Stimulated activated CD4-positive, alpha-beta T cell treated with anti-CD3 and anti-CD28 coated beads, Interleukin-1b, Interleukin-23, amount 100 ng/mL, for 48 hours (primary cell): Measurements from ENCODE around the gene PTGES3.
"Not testable (repeated sequence)": the region's sequence is repeated elsewhere in the genome, so short reads cannot be mapped to it uniquely, and the experiment has no call there.

Experiments used
- DNase-seq: peaks from one replicate; pipeline ENCODE4 v3.0.0-alpha.2; 2020

Gene PTGES3

GRCh38 chr12:56704522-56704921 is 16.4 kb upstream of the PTGES3 start:
- not testable (repeated sequence) for DNase-seq

- DNase-seq: no peak
These were observed 11.1 kb upstream of the PTGES3 start for GRCh38 chr12:56699020-56699661.

GRCh38 chr12:56695327-56696101 is 7.4 kb upstream of the PTGES3 start:
- DNase-seq: no peak

GRCh38 chr12:56694161-56694560 is 6.1 kb upstream of the PTGES3 start:
- DNase-seq: no peak

GRCh38 chr12:56688846-56689109 is 694 bp upstream of the PTGES3 start:
- DNase-seq: no peak

- DNase-seq: peak; percentile 56
These were observed 608 bp downstream of the PTGES3 start for GRCh38 chr12:56687223-56688128.

- DNase-seq: no peak
These were observed 3.2 kb downstream of the PTGES3 start for GRCh38 chr12:56684745-56685359.

GRCh38 chr12:56682323-56682722 is 5.8 kb downstream of the PTGES3 start:
- DNase-seq: no peak

- DNase-seq: peak; percentile 26
These were observed 8.1 kb downstream of the PTGES3 start for GRCh38 chr12:56679883-56680575.

- DNase-seq: no peak
These were observed 9.2 kb downstream of the PTGES3 start for GRCh38 chr12:56678852-56679251.

GRCh38 chr12:56677680-56678079 is 10.4 kb downstream of the PTGES3 start:
- DNase-seq: no peak

- DNase-seq: no peak
These were observed 11.1 kb downstream of the PTGES3 start for GRCh38 chr12:56676851-56677580.

- DNase-seq: no peak
These were observed 16.5 kb downstream of the PTGES3 start for GRCh38 chr12:56671608-56672007.

GRCh38 chr12:56670836-56671235 is 17.2 kb downstream of the PTGES3 start:
- DNase-seq: no peak

- no peak for DNase-seq
These were observed 20.0 kb downstream of the PTGES3 start for GRCh38 chr12:56668197-56668457.

- DNase-seq: no peak
These were observed 26.0 kb downstream of the PTGES3 start for GRCh38 chr12:56661979-56662638.

GRCh38 chr12:56661560-56661959 is 26.5 kb downstream of the PTGES3 start:
- no peak for DNase-seq

- DNase-seq: no peak
These were observed 29.2 kb downstream of the PTGES3 start for GRCh38 chr12:56658921-56659320.

GRCh38 chr12:56657416-56658379 is 30.4 kb downstream of the PTGES3 start:
- no peak for DNase-seq

GRCh38 chr12:56653781-56654180 is 34.3 kb downstream of the PTGES3 start:
- not testable (repeated sequence) for DNase-seq
